Parathyroid adenoma (tissue), 2 donors: ENCODE measurements around the gene SLC12A6.

Experiments
- H2AFZ ChIP-seq: fragments of 300-600 bp; sonication (generic); one replicate; pipeline ENCODE4 v1.7.0; 2017; ENCODE audit warnings: antibody characterized with exemption, mild to moderate bottlenecking
- H3K27ac ChIP-seq: fragments of 300-600 bp; sonication (generic); one replicate; pipeline ENCODE4 v1.7.0; 2017
- H3K27me3 ChIP-seq: fragments of 300-600 bp; sonication (generic); one replicate; pipeline ENCODE4 v1.7.0; 2017; ENCODE audit warnings: low read length; ENCODE audit not compliant: control insufficient read depth, insufficient read depth
- H3K36me3 ChIP-seq: fragments of 300-600 bp; sonication (generic); one replicate; pipeline ENCODE4 v1.7.0; 2017; ENCODE audit warnings: low read length; ENCODE audit not compliant: control insufficient read depth, insufficient read depth
- H3K4me1 ChIP-seq: fragments of 300-600 bp; sonication (generic); one replicate; pipeline ENCODE4 v1.7.0; 2017; ENCODE audit warnings: control low read depth
- H3K4me2 ChIP-seq: fragments of 300-600 bp; sonication (generic); one replicate; pipeline ENCODE4 v1.7.0; 2017; ENCODE audit warnings: low read length
- H3K4me3 ChIP-seq: fragments of 300-600 bp; sonication (generic); one replicate; pipeline ENCODE4 v1.7.0; 2017; ENCODE audit warnings: low read depth, low read length
- H3K79me2 ChIP-seq: fragments of 300-600 bp; sonication (generic); one replicate; pipeline ENCODE4 v1.7.0; 2017; ENCODE audit warnings: control low read depth
- H3K9ac ChIP-seq: fragments of 300-600 bp; sonication (generic); one replicate; pipeline ENCODE4 v1.7.0; 2017; ENCODE audit warnings: mild to moderate bottlenecking
- H3K9me3 ChIP-seq: fragments of 300-600 bp; sonication (generic); one replicate; pipeline ENCODE4 v1.7.0; 2017; ENCODE audit warnings: low read length; ENCODE audit not compliant: control insufficient read depth
- TF ChIP-seq, protein P1 (sequence below): fragments of 300-600 bp; sonication (generic); IDR thresholded peaks from one replicate; pipeline ENCODE4 v1.7.0; 2017; ENCODE audit warnings: antibody characterized with exemption, mild to moderate bottlenecking
- donor health status: primary hyperparathyroidism.

SLC12A6 gene

DNA sequence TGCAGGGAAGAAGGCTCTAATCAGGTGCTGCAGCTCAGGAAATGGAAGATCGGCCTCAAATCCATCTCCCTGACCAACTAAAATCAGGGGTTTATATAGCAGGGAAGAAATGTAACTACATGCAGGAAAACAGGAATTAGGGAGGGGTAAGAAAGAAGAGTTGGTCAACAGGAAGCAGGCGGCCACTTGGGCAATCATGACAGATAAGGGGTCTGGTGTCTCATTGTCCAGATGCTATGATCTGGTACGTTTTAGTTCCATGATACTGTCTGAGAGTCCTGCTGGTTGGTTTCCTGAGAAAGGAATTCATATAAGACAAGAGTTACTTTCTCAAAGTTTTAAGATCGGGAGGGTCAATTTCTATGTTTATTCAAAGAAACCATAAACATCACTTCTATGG lies 151.9 kb downstream of the SLC12A6 start:
- Histone ChIP-seq H2AFZ (no peak overlapping the region), H3K27me3 (no peaks in the 10 kb centered on the region), H3K9me3 (no peaks in the 10 kb centered on the region), H3K9ac (no peak overlapping the region), H3K79me2 (peaks cover 3% of the 10 kb centered on the region), H3K4me2 (no peak overlapping the region), H3K27ac (no peak overlapping the region), H3K4me1 (no peaks in the 10 kb centered on the region), H3K36me3 (no peaks in the 10 kb centered on the region), H3K4me3 (no peak overlapping the region)
- TF ChIP-seq, protein P1, sequence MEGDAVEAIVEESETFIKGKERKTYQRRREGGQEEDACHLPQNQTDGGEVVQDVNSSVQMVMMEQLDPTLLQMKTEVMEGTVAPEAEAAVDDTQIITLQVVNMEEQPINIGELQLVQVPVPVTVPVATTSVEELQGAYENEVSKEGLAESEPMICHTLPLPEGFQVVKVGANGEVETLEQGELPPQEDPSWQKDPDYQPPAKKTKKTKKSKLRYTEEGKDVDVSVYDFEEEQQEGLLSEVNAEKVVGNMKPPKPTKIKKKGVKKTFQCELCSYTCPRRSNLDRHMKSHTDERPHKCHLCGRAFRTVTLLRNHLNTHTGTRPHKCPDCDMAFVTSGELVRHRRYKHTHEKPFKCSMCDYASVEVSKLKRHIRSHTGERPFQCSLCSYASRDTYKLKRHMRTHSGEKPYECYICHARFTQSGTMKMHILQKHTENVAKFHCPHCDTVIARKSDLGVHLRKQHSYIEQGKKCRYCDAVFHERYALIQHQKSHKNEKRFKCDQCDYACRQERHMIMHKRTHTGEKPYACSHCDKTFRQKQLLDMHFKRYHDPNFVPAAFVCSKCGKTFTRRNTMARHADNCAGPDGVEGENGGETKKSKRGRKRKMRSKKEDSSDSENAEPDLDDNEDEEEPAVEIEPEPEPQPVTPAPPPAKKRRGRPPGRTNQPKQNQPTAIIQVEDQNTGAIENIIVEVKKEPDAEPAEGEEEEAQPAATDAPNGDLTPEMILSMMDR: no peak

DNA sequence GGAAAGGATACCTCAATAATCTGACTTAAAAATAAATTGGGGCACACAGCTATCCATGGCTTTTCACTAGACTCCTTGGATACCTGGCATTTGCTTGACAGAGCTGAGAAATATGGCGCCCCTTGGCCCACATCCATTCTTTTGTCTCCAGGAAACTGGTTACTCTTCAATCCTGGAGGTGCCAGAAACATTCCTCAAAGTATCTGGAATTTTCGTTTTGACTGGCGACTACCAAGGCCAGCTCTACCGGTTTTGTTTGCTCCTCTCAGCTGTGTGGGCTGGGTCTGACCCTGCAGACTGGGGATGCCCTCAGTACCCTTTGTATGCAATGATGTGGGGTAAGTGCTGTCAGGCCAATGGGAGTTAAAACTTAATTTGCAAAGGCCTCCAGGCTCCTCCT lies 154.6 kb downstream of the SLC12A6 start:
- Histone ChIP-seq H3K9ac (no peak overlapping the region), H3K36me3 (no peaks in the 10 kb centered on the region), H2AFZ (no peak overlapping the region), H3K27me3 (no peaks in the 10 kb centered on the region), H3K4me1 (no peaks in the 10 kb centered on the region), H3K27ac (no peak overlapping the region), H3K4me2 (peak overlapping the region; percentile 22), H3K9me3 (no peaks in the 10 kb centered on the region), H3K79me2 (peaks cover 3% of the 10 kb centered on the region), H3K4me3 (no peak overlapping the region)
- TF ChIP-seq, protein P1: no peak
